Measurements from ENCODE around the gene TESPA1. TPM values are rescaled to one million over a fixed set of nuclear protein-coding genes. Genes with fewer than 3 reads are reported as not detected.
"Not testable (repeated sequence)": the region's sequence is repeated elsewhere in the genome, so short reads cannot be mapped to it uniquely, and the experiment has no call there.

Gene TESPA1
- polyA plus RNA-seq, 6 donors from 2014 or later: 16.5 to 23.2 (median 18.3) TPM

DNA sequence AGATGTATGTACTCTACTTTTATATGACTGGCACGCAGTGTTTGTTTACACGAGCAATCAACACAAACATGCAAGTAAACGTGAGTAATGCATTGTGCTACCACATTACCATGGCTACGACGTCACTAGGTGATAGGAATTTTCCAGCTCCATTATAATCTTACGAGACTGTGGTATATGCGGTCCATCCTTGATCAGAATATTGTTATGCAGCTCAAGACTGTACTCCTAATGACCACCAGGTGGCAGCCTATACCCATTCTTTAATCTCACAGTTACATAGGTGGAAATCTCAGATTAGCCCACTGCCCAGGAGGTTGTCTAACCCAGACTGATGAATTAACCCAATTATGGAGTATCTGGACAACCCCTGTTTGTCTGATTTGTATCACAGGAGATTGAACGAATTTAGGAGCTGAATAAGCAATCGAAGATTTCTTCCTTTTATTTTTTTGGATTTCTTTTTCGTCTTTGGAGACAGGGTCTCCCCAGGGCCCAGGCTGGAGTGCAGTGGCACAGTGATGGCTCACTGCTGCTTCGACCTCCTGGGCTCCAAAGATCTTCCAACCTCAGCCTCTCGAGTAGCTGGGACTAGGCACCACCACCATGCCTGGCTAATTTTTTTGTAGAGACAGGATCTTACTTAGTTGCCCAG lies 8.7 kb upstream of the TESPA1 start:
- Mint-ChIP-seq H3K9me3 (no peaks in the 10 kb centered on the region), H3K4me3 (peak overlapping the region in 1 of 8 donors; percentile 29), H3K27me3 (peaks cover 0 to 5% (median 3%) of the 10 kb centered on the region in 3 donors), H3K36me3 (peaks cover 0 to 4% of the 10 kb centered on the region in 2 donors), H3K27ac (peak overlapping the region in 3 of 6 donors; percentile 7 to 51 (median 41)), H3K4me1 (peaks cover 38 to 48% (median 47%) of the 10 kb centered on the region in 3 donors)
- peak; percentile 67 for DNase-seq
- peak; percentile 60 to 67 for ATAC-seq (ENCODE audit: low read depth in 2 of 2)

DNA sequence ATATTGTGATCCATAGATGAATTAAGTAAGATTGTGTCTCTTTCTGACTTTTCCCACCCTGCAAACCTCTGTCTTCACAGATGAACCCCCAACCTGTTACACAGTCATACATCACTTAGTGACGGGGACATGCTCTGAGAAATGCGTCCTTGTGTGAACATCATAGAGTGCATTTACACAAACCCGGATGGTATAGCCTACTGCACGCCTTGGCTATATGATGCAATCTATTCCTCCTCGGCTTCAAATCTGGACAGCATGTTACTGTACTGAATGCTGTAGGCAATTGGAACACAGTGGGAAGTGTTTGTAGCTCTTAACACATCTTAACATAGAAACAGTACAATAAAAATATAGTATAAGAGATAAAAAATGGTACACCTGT lies 7.4 kb upstream of the TESPA1 start:
- Mint-ChIP-seq H3K36me3 (no peaks in the 10 kb centered on the region), H3K4me3 (peak overlapping the region; percentile 25 to 95 (median 85)), H3K27ac (peak overlapping the region; percentile 93 to 99 (median 96)), H3K4me1 (peaks cover 41 to 52% (median 42%) of the 10 kb centered on the region in 3 donors), H3K27me3 (peaks cover 0 to 5% (median 3%) of the 10 kb centered on the region in 3 donors), H3K9me3 (no peaks in the 10 kb centered on the region)
- DNase-seq: peak; percentile 3
- ATAC-seq (ENCODE audit: low read depth in 2 of 2): peak; percentile 62 to 65

DNA sequence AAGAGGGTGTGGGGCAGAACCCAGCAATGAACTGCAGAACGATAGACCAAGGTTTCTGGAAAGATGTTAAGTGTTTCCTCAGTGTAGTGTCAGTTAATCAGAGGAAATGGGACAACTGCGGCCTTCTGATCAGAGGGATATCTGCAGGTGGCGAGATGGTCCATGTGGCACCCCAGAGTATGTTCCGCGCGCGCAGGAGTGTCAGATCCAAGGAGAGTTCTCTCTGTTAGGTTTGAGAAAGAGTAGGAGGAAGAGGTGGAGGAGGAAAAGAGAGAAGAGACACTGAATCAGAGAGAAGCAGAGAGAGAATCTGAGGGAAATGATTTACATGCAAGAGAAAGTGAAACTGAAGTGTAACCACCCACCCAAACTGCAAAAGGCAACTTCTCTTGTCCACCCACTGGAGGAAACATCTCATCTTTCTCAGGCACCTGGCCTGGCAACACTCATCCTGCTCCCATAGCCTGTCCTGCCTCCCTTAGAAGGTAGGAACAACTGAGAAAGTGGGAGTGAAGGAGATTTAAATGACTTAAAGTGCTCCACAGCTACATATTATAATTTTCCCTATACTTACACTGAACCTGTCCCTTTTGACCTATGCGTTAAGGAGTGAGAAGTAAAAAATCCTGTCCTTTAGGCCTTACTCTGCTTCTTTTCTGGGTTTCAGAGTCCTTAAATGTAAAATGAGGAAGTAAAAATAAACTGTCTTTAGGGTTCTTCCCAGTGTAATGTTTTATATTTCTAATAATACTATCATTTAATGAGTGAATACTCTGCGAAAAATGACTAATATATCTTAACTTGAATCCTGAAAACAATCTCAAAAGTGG lies 6.8 kb upstream of the TESPA1 start:
- Mint-ChIP-seq H3K27me3 (peaks cover 0 to 5% (median 3%) of the 10 kb centered on the region in 3 donors), H3K4me1 (peaks cover 41 to 52% (median 42%) of the 10 kb centered on the region in 3 donors), H3K36me3 (no peaks in the 10 kb centered on the region), H3K9me3 (peaks cover 0 to 2% (median 0%) of the 10 kb centered on the region in 7 donors), H3K4me3 (peak overlapping the region; percentile 25 to 95 (median 85)), H3K27ac (peak overlapping the region; percentile 93 to 99 (median 96))
- ATAC-seq (ENCODE audit: low read depth in 2 of 2) (peak; percentile 73 to 74), DNase-seq (peak; percentile 62)

DNA sequence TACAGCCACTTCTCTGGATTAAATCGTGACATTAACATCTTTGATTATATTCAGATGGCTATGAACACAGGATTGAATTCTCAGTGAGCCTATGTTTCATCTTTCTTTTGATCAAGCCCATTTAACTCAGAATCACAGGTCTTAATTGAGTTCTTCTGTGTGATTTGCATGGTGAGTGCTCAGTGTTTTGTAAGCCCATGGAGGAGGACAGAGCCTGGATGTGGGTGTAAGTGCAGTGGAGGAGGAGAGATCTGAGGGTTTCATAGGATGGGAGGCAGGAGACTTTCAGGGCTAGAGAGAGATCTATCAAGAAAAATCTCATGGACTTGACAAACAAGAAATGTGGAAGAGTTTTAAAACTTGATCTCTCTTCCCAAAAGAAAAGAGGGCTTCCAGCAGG lies 5.3 kb upstream of the TESPA1 start:
- ATAC-seq (ENCODE audit: low read depth in 2 of 2): no peak
- H3K4me1 Mint-ChIP-seq: peaks cover 49 to 61% (median 49%) of the 10 kb centered on the region in 3 donors
- no peaks in the 10 kb centered on the region for H3K36me3 Mint-ChIP-seq
- peaks cover 0 to 2% (median 0%) of the 10 kb centered on the region in 7 donors for H3K9me3 Mint-ChIP-seq
- DNase-seq: no peak
- H3K27ac Mint-ChIP-seq: peak overlapping the region; percentile 93 to 99 (median 96)
- peak overlapping the region in 4 of 8 donors; percentile 16 to 68 (median 42) for H3K4me3 Mint-ChIP-seq
- H3K27me3 Mint-ChIP-seq: no peaks in the 10 kb centered on the region

DNA sequence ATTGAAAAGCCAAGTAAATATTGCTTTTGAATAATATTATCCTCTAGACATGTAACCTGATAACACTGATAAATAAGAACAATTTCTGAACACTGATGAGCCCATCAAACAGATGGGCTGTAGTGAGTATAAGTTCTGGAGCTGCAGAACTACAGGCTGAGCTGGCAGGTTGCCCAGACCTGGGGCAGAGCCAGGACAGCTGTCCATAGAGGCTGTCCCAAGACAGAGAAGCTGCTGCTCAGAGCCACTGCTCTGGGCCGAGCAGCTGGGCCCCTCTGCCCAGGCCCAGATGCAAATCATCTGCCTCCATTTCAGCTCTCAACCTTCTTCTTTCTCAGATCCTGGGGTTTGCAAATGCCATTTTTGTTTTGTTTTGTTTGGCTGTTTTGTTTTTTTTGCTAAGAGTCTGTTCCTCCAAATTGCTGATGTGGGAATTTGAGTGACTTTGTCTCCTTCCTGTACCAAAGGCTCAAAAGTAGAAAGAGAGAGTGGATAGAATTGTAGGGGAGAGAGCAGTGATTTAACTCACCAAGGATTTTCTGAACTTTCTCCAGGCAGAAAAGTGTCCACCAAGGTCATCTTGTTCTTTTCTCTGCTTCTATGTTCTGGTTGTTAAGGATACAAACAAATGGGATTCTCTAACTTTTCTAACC lies 4.0 kb upstream of the TESPA1 start:
- ATAC-seq (ENCODE audit: low read depth in 2 of 2): no peak
- DNase-seq: no peak
- Mint-ChIP-seq H3K36me3 (no peaks in the 10 kb centered on the region), H3K27ac (peak overlapping the region in 5 of 6 donors; percentile 29 to 93 (median 54)), H3K4me3 (no peak overlapping the region), H3K4me1 (peaks cover 61 to 72% (median 62%) of the 10 kb centered on the region in 3 donors), H3K9me3 (peaks cover 0 to 2% (median 0%) of the 10 kb centered on the region in 7 donors), H3K27me3 (no peaks in the 10 kb centered on the region)

DNA sequence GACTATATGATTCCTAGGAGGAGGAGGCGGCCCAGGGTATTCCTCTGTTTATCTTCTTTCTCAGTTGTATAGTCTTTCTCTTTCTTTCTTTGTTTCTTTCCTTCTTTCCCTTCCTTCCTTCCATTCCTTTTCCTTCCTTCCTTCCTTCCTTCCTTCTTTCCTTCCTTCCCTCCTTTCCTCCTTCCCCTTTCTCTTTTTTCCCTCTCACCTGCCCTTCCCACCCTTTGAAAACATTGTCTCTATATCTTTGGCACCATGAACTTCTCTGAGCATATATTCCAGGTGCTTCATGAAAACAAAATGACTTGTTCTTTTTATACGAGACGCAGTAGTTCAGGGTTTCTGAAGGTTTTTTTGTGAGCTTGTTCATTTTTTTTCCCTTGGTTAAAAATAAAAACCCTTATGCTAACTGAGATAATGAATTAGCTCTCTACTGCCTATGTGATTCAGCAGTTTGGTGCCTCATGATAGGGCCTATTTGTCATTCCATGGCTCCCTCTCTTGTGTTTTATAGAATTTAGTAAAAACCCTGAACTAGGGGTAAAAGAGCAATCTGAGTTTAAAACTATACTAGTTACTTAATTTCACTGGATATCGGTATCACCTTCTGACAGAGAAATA lies 3.2 kb upstream of the TESPA1 start:
- Mint-ChIP-seq H3K27ac (peak overlapping the region in 4 of 6 donors; percentile 17 to 95 (median 54)), H3K4me3 (peak overlapping the region in 2 of 8 donors; percentile 47 to 72), H3K27me3 (no peaks in the 10 kb centered on the region), H3K9me3 (peaks cover 0 to 4% (median 0%) of the 10 kb centered on the region in 7 donors), H3K4me1 (peaks cover 61 to 74% (median 65%) of the 10 kb centered on the region in 3 donors), H3K36me3 (peaks cover 0 to 5% of the 10 kb centered on the region in 2 donors)
- DNase-seq (no peak), ATAC-seq (ENCODE audit: low read depth in 2 of 2) (no peak)

DNA sequence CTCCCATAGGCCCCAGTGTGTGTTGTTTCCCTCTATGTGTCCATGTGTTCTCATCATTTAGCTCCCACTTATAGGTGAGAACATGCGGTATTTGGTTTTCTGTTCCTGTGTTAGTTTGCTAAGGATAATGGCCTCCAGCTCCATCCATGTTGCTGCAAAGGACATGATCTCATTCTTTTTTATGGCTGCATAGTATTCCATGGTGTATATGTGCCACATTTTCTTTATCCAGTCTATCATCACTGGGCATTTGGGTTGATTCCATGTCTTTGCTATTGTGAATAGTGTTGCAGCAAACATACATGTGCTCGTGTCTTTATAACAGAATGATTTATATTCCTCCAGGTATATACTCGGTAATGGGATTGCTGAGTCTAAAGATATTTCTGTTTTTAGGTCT lies 2.2 kb upstream of the TESPA1 start:
- DNase-seq; H3K9me3 Mint-ChIP-seq; ATAC-seq (ENCODE audit: low read depth in 2 of 2); H3K27me3 Mint-ChIP-seq: not testable (repeated sequence)
- H3K4me1 Mint-ChIP-seq: peaks cover 62 to 76% (median 70%) of the 10 kb centered on the region in 3 donors
- H3K36me3 Mint-ChIP-seq: peaks cover 5 to 12% of the 10 kb centered on the region in 2 donors
- peak overlapping the region in 3 of 8 donors; percentile 27 to 69 (median 66) for H3K4me3 Mint-ChIP-seq
- peak overlapping the region in 2 of 6 donors; percentile 2 to 48 for H3K27ac Mint-ChIP-seq

DNA sequence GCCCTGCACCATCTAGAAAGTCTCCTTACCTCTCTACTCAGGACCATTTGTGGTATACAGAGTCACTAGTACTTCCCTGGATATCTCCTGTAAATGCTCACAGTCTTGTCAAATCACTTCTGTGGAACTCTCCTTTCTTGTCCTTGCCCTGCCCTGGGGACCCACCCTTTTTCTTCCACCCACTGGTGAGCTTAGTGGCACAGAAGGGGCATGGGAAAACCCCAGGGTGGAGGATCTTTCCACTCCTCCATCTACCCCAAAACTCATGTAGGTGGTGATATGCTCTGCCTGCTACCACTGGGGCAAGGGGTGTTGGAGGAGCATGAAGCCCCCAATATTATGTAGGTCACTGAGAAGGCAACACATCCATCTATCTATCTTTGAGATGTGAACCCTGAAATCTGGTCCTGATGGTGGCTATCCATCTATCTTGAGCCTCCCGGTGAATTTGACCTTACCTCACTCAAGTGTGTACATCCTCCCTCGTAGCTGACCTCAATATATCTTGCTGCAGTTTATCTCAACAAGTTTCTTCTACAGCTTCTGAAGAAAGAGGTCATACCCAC lies 943 bp downstream of the TESPA1 start:
- DNase-seq (no peak), ATAC-seq (ENCODE audit: low read depth in 2 of 2) (no peak)
- peak overlapping the region; percentile 90 to 99 (median 98) for H3K27ac Mint-ChIP-seq
- H3K4me1 Mint-ChIP-seq: peaks cover 46 to 68% (median 63%) of the 10 kb centered on the region in 3 donors
- H3K9me3 Mint-ChIP-seq: peaks cover 0 to 5% (median 0%) of the 10 kb centered on the region in 7 donors
- H3K4me3 Mint-ChIP-seq: peak overlapping the region; percentile 84 to 96 (median 91)
- peaks cover 10 to 25% of the 10 kb centered on the region in 2 donors for H3K36me3 Mint-ChIP-seq
- no peaks in the 10 kb centered on the region for H3K27me3 Mint-ChIP-seq

DNA sequence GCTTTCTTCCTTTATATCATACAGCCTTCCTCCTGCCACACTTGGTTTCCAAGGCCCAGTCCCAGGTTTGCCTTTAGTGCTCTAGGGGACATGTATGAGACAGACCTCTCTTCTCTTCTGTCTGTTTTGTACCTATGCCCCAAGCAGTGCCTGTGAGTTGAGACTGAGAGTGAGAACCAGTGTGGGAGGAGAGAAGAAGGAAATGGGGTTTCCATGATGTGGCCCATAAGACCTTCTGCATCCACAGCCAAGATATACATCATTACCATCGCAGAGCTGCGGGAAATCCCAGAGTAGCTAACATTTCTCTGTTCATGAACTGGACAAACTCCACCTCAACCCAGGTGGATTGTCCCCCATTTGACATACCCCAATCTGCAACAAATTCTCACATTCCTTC lies 2.8 kb downstream of the TESPA1 start:
- peaks cover 0 to 4% (median 0%) of the 10 kb centered on the region in 7 donors for H3K9me3 Mint-ChIP-seq
- ATAC-seq (ENCODE audit: low read depth in 2 of 2) (no peak), DNase-seq (no peak)
- H3K27me3 Mint-ChIP-seq: no peaks in the 10 kb centered on the region
- peak overlapping the region in 2 of 8 donors; percentile 13 to 62 for H3K4me3 Mint-ChIP-seq
- peaks cover 45 to 78% (median 65%) of the 10 kb centered on the region in 3 donors for H3K4me1 Mint-ChIP-seq
- H3K27ac Mint-ChIP-seq: peak overlapping the region in 3 of 6 donors; percentile 66 to 76 (median 66)
- H3K36me3 Mint-ChIP-seq: peaks cover 18 to 28% of the 10 kb centered on the region in 2 donors

DNA sequence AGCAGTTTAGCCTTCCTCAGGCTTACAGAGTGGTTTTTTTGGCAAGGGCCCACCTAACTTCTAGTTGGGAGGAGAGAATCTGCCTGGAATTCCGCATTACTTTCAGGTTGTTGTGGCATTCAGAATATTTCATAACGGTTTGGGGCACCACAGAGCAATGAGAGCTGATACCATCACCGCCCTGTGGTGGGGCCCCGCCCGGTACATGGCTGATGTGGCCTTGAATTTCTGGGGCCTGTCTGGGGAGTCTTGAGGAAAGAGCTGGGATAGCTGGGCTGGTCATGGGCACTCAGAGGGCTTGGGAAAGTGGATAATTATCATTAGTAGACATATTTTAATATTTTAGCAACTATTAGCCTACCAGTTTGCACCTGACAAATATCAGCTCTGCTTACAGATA lies 4.2 kb downstream of the TESPA1 start:
- H3K27me3 Mint-ChIP-seq: no peaks in the 10 kb centered on the region
- H3K9me3 Mint-ChIP-seq: peaks cover 0 to 3% (median 0%) of the 10 kb centered on the region in 7 donors
- peaks cover 21 to 35% of the 10 kb centered on the region in 2 donors for H3K36me3 Mint-ChIP-seq
- H3K4me1 Mint-ChIP-seq: peaks cover 45 to 83% (median 65%) of the 10 kb centered on the region in 3 donors
- H3K4me3 Mint-ChIP-seq: peak overlapping the region in 2 of 8 donors; percentile 10 to 69
- DNase-seq: no peak
- ATAC-seq (ENCODE audit: low read depth in 2 of 2): no peak
- H3K27ac Mint-ChIP-seq: no peak overlapping the region

DNA sequence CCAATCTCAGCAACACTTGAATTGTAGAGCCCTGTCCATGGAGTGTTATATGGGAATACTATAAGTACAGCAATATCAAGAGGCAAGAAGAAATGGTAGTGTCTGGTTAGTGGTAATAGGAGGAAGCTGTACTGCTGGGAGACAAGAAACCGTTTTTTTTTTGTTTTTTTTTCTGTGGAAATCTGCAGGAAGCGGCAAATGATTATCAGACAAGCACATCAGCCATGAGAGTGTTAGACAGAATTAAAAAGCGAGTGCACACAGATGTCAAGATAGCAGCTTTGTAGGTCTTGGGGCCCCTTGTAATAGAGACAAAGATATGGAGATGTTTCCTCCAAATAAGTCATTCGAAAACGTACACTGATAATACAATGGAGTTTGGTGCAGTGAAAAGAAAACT lies 6.7 kb downstream of the TESPA1 start:
- Mint-ChIP-seq H3K27ac (no peak overlapping the region), H3K36me3 (peaks cover 40 to 45% of the 10 kb centered on the region in 2 donors), H3K27me3 (no peaks in the 10 kb centered on the region), H3K4me1 (peaks cover 22 to 67% (median 42%) of the 10 kb centered on the region in 3 donors), H3K4me3 (no peak overlapping the region), H3K9me3 (peaks cover 0 to 2% (median 0%) of the 10 kb centered on the region in 7 donors)
- ATAC-seq (ENCODE audit: low read depth in 2 of 2): no peak
- no peak for DNase-seq

DNA sequence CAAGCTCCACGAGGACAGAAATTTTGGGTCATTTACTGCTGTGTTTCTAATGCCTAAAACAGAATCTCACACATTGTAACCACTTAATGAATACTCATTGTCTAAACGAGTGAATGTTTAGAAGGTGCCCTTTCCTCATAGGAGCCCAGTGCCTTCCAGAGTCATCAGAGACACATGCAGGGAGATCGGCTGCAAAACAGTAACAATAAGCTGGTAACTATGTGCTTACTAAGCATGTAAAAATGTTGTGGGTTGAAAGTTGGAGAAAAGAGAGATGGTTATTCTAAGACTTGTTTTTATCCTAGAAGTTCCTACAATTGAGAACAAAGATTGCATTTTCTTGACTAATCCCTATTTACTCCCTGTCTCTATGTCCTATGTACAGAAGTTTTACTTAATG lies 7.4 kb downstream of the TESPA1 start:
- H3K4me1 Mint-ChIP-seq: peaks cover 21 to 60% (median 36%) of the 10 kb centered on the region in 3 donors
- no peak overlapping the region for H3K4me3 Mint-ChIP-seq
- H3K27me3 Mint-ChIP-seq: no peaks in the 10 kb centered on the region
- ATAC-seq (ENCODE audit: low read depth in 2 of 2): no peak
- DNase-seq: no peak
- no peaks in the 10 kb centered on the region for H3K9me3 Mint-ChIP-seq
- peak overlapping the region in 2 of 6 donors; percentile 8 to 32 for H3K27ac Mint-ChIP-seq
- H3K36me3 Mint-ChIP-seq: peaks cover 42 to 43% of the 10 kb centered on the region in 2 donors
